Kidney (tissue), 14 donors: Measurements from ENCODE around the gene ELMO2. TPM values are rescaled to one million over a fixed set of nuclear protein-coding genes. Genes with fewer than 3 reads are reported as not detected.

Experiments used
- DNase-seq, 5 donors: peaks; one replicate each; pipeline ENCODE4 v3.0.0-alpha.2; 2013 to 2020
- FAIRE-seq: peaks from 2 replicates; lab custom pipeline; 2012; peaks lifted over from hg19 to GRCh38; lab: Jason Lieb, UNC
- H3K27ac ChIP-seq, 2 donors: one replicate each; pipeline ENCODE4 v1.7.0; 2013; ENCODE audit warnings: low read depth in 2 of 2, low read length in 2 of 2, inconsistent platforms in 1 of 2
- H3K27me3 ChIP-seq: one replicate; pipeline ENCODE4 v1.7.1; 2013; ENCODE audit warnings: low read length, inconsistent platforms; ENCODE audit not compliant: control insufficient read depth, insufficient read depth
- H3K36me3 ChIP-seq, 3 donors: one replicate each; pipeline versions ENCODE4 v1.7.0 to v1.7.1; 2013; ENCODE audit warnings: low read length in 3 of 3, control low read depth in 1 of 3, inconsistent platforms in 1 of 3; ENCODE audit not compliant: insufficient read depth in 3 of 3, control insufficient read depth in 2 of 3
- H3K4me1 ChIP-seq, 3 donors: one replicate each; pipeline versions ENCODE4 v1.7.0 to v1.7.1; 2013; ENCODE audit warnings: low read length in 3 of 3, inconsistent platforms in 1 of 3, low read depth in 1 of 3; ENCODE audit not compliant: control insufficient read depth in 2 of 3, insufficient read depth in 2 of 3
- H3K4me3 ChIP-seq, 3 donors: one replicate each; pipeline versions ENCODE4 v1.7.0 to v1.8.1; 2013; ENCODE audit warnings: low read length in 3 of 3, control low read depth in 1 of 3, inconsistent platforms in 1 of 3
- H3K9ac ChIP-seq, 3 donors: one replicate each; pipeline versions ENCODE4 v1.7.0 to v1.7.1; 2013; ENCODE audit warnings: low read length in 3 of 3, control low read depth in 1 of 3, inconsistent platforms in 1 of 3
- H3K9me3 ChIP-seq, 3 donors: one replicate each; pipeline versions ENCODE4 v1.7.0 to v1.7.1; 2013; ENCODE audit warnings: low read length in 3 of 3, control low read depth in 1 of 3, inconsistent platforms in 1 of 3; ENCODE audit not compliant: control insufficient read depth in 2 of 3, insufficient read depth in 1 of 3
- intact Hi-C: fragments of 100-400 bp; cut with DNase I; formaldehyde crosslinking; loops from one replicate; pipeline ENCODE4 v1.11.1; 2022
- polyA plus RNA-seq: library from polyadenylated mRNA; stranded (reverse); fragments of 350-450 nt; fragmentation: Illumina TruSeq; extraction: RNeasy Lipid Tissue Mini Kit (QIAGEN cat#74804); gene quantifications from one replicate; pipeline ENCODE4 v1.2.3, GENCODE V29; 2014; ENCODE audit warnings: low read depth, low replicate concordance; ENCODE audit not compliant: insufficient read depth
- total RNA-seq: library from RNA; stranded (reverse); fragmentation: NEBNext Ultra II Directional; extraction: Animal tissue kit (Norgen Biotek cat#: 25700); gene quantifications from one replicate; pipeline ENCODE4 v1.2.1, GENCODE V29; 2021
- TF ChIP-seq, protein P1 (sequence below): IDR thresholded peaks from 3 replicates; pipeline ENCODE4 v1.5.1; 2012; ENCODE audit warnings: mild to moderate bottlenecking, moderate library complexity, borderline replicate concordance; ENCODE audit not compliant: insufficient read depth; ENCODE audit errors: extremely low read depth
- donor health status: control.
- donor health status: control.
- donor health status: control.
- donor health status: control.
- donor health status: control.
- donor health status: DM: yes; HTN: yes; CAD: no.
- donor health status: Normal renal cell carcinoma (clear cell type).

The ELMO2 gene
- total and polyA plus RNA-seq, 2 donors from 2014 or later, result 21.0 to 43.0 TPM

- intact Hi-C loops, result no loop called here
- FAIRE-seq (no peak), DNase-seq (no peak)
- Histone ChIP-seq H3K27ac (peak overlapping the region in 1 of 2 donors; percentile 99), H3K4me1 (peaks cover 3 to 27% (median 10%) of the 10 kb centered on the region in 3 donors), H3K27me3 (no peaks in the 10 kb centered on the region), H3K9me3 (no peaks in the 10 kb centered on the region), H3K36me3 (peaks cover 2 to 36% (median 29%) of the 10 kb centered on the region in 3 donors), H3K4me3 (peak overlapping the region; percentile 75 to 88 (median 84)), H3K9ac (peak overlapping the region in 2 of 3 donors; percentile 15 to 63)
- TF ChIP-seq, protein P1, sequence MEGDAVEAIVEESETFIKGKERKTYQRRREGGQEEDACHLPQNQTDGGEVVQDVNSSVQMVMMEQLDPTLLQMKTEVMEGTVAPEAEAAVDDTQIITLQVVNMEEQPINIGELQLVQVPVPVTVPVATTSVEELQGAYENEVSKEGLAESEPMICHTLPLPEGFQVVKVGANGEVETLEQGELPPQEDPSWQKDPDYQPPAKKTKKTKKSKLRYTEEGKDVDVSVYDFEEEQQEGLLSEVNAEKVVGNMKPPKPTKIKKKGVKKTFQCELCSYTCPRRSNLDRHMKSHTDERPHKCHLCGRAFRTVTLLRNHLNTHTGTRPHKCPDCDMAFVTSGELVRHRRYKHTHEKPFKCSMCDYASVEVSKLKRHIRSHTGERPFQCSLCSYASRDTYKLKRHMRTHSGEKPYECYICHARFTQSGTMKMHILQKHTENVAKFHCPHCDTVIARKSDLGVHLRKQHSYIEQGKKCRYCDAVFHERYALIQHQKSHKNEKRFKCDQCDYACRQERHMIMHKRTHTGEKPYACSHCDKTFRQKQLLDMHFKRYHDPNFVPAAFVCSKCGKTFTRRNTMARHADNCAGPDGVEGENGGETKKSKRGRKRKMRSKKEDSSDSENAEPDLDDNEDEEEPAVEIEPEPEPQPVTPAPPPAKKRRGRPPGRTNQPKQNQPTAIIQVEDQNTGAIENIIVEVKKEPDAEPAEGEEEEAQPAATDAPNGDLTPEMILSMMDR, result no peak
Observed at GRCh38 chr20:46364670-46365486, 41.5 kb downstream of the ELMO2 start.

GRCh38 chr20:46363874-46364669 is 42.3 kb downstream of the ELMO2 start:
- Histone ChIP-seq H3K4me3 (peak overlapping the region; percentile 75 to 93 (median 88)), H3K9me3 (no peaks in the 10 kb centered on the region), H3K27ac (peak overlapping the region; percentile 97 to 99), H3K4me1 (peaks cover 3 to 27% (median 10%) of the 10 kb centered on the region in 3 donors), H3K36me3 (peaks cover 2 to 30% (median 26%) of the 10 kb centered on the region in 3 donors), H3K9ac (peak overlapping the region; percentile 63 to 83 (median 83)), H3K27me3 (no peaks in the 10 kb centered on the region)
- DNase-seq (peak; percentile 93 to 96 (median 95)), FAIRE-seq (no peak)
- intact Hi-C loops, result no loop called here
- TF ChIP-seq, protein P1, result no peak

DNA sequence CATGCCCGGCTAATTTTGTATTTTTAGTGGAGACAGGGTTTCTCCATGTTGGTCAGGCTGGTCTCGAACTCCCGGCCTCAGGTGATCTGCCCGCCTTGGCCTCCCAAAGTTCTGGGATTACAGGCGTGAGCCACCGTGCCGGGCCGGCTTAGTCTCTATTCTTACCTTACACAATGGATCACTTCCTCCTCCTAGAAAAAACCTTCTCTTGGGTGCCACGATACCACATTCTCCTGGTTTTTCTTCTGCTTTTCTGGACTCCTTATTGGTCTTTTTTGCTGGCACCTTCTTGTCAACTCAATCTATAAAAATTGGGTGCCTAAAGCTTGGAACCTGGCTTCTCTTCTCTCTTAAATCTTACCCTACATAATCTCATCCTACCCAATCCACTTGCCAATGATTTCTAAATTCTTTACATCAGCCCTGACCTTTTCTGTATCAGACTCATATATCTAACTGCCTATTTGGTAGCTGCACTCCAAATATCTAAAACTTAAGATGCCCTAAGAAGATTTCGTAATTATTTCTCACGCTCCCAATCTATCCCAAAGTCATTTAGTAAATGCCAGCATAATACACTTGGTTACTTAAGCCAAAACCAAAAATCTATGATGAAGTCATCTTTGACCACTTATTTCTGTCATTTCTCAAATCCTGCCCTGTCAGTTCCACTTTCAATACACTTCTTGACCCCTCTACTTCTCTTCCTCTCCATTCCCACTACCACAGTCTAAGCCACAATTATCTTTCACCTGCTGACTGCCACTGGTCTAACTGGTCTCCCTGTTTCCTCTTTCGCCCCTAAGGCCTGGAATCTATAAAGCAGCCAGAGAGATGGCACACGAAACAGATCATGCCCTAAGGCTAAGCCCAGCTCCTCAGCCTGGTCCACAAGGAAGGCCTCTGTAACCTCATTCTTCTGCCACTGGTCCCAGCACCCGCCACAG is 43.2 kb downstream of the ELMO2 start:
- H3K9ac ChIP-seq, result peak overlapping the region; percentile 20 to 83 (median 83)
- H3K4me1 ChIP-seq, result peaks cover 3 to 27% (median 10%) of the 10 kb centered on the region in 3 donors
- TF ChIP-seq, protein P1, result no peak

More for the DNA sequence above, 43.2 kb downstream of the ELMO2 start:
- intact Hi-C loops, result no loop called here
- H3K9me3 ChIP-seq, result no peaks in the 10 kb centered on the region
- peaks cover 2 to 21% (median 19%) of the 10 kb centered on the region in 3 donors for H3K36me3 ChIP-seq
- peak overlapping the region; percentile 55 to 93 (median 88) for H3K4me3 ChIP-seq
- no peaks in the 10 kb centered on the region for H3K27me3 ChIP-seq
- FAIRE-seq, result no peak
- peak overlapping the region; percentile 97 to 99 for H3K27ac ChIP-seq
- DNase-seq, result no peak
